ENCODE results near the gene INPP5E.

- no peak for TF ChIP-seq CTCF (IDR thresholded peaks at IDR 0.05)
- no peak for TF ChIP-seq ZFX (IDR thresholded peaks at IDR 0.05; ENCODE audit: borderline replicate concordance)
Observed at GRCh38 chr9:136472640-136473353, 33.2 kb upstream of the INPP5E start.
